Thyroid gland (tissue), 4 donors: Measurements from ENCODE around the gene TRABD2B. TPM values are rescaled to one million over a fixed set of nuclear protein-coding genes. Genes with fewer than 3 reads are reported as not detected.

Source experiments
- DNase-seq, 2 donors: peaks; one replicate each; pipeline ENCODE4 v3.0.0-alpha.2; 2019
- H3K27ac ChIP-seq, 3 donors: fragments of 200-600 bp; sonication (generic); 1 replicate in 2 of 3; 2 replicates in 1 of 3; pipeline ENCODE4 v1.5.1; 2016 to 2019; ENCODE audit warnings: mild to moderate bottlenecking in 1 of 3, moderate library complexity in 1 of 3
- H3K27me3 ChIP-seq: fragments of 200-600 bp; sonication (generic); one replicate; pipeline ENCODE4 v1.5.1; 2019
- H3K36me3 ChIP-seq, 2 donors: fragments of 200-600 bp; sonication (generic); one replicate each; pipeline ENCODE4 v1.5.1; 2016 to 2019
- H3K4me1 ChIP-seq, 2 donors: fragments of 200-600 bp; sonication (generic); one replicate each; pipeline ENCODE4 v1.5.1; 2017 to 2019
- H3K4me3 ChIP-seq, 3 donors: fragments of 200-600 bp; sonication (generic); replicated peaks in 1 of 3; 1 replicate in 2 of 3; 2 replicates in 1 of 3; pipeline ENCODE4 v1.5.1; 2016; ENCODE audit warnings: mild to moderate bottlenecking in 1 of 3
- H3K9me3 ChIP-seq: fragments of 200-600 bp; sonication (generic); one replicate; pipeline ENCODE4 v1.5.1; 2017
- POLR2A ChIP-seq, 2 donors: fragments of 450-650 bp; IDR thresholded peaks; one replicate each; pipeline ENCODE4 v1.6.1; 2017; ENCODE audit warnings: antibody characterized with exemption in 2 of 2, mild to moderate bottlenecking in 2 of 2, moderate library complexity in 1 of 2
- WGBS, 2 donors: methylation state at CpG; one replicate each; pipeline ENCODE4 v1.1.5; 2017; 5-methylcytosine and 5-hydroxymethylcytosine counted together
- intact Hi-C: fragments of 100-400 bp; cut with DNase I; formaldehyde crosslinking; loops from one replicate; pipeline ENCODE4 v1.15.1; 2023
- total RNA-seq, 4 donors: library from RNA; depleted of rRNA; stranded (reverse); fragments of >200 nt; gene quantifications; one replicate each; pipeline ENCODE4 v1.2.3, GENCODE V29; 2016
- TF ChIP-seq, protein P1 (sequence below), 6 experiments: fragments of 200-600 bp in 3 of 6; fragments of 450-650 bp in 3 of 6; sonication (generic) in 3 of 6; IDR thresholded peaks; one replicate each; pipeline ENCODE4 v1.5.1; 2016 to 2019; ENCODE audit warnings: antibody characterized with exemption in 6 of 6, mild to moderate bottlenecking in 2 of 6, inconsistent platforms in 1 of 6, moderate library complexity in 1 of 6

TRABD2B gene
- total RNA-seq, 4 donors from 2014 or later, result 0.34 to 1.1 (median 0.63) TPM

DNA sequence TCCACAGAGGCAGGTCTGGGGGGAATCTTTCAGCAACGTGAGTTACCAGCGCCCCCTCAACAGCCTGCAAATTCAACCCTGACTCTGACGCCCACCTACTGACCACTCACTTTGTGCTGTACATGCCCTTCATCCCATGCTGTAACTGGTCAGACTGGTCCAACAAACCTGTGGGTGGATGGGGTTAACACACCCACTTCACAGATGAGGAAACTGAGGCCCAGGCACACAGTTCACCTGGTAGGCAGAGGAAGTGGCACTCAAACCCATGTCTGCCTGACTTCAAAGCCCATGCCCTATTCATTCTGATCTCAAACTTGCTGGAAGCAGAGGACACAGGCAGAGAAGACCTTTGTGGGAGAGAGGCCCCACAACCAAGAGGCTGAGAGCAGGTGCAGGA lies 172.9 kb downstream of the TRABD2B start:
- H3K27me3 ChIP-seq, result no peaks in the 10 kb centered on the region
- TF ChIP-seq, protein P1, sequence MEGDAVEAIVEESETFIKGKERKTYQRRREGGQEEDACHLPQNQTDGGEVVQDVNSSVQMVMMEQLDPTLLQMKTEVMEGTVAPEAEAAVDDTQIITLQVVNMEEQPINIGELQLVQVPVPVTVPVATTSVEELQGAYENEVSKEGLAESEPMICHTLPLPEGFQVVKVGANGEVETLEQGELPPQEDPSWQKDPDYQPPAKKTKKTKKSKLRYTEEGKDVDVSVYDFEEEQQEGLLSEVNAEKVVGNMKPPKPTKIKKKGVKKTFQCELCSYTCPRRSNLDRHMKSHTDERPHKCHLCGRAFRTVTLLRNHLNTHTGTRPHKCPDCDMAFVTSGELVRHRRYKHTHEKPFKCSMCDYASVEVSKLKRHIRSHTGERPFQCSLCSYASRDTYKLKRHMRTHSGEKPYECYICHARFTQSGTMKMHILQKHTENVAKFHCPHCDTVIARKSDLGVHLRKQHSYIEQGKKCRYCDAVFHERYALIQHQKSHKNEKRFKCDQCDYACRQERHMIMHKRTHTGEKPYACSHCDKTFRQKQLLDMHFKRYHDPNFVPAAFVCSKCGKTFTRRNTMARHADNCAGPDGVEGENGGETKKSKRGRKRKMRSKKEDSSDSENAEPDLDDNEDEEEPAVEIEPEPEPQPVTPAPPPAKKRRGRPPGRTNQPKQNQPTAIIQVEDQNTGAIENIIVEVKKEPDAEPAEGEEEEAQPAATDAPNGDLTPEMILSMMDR (IDR thresholded peaks at IDR 0.05), result no peak
- no peak for TF ChIP-seq POLR2A (IDR thresholded peaks at IDR 0.05)
- no peak overlapping the region for H3K27ac ChIP-seq
- no peaks in the 10 kb centered on the region for H3K36me3 ChIP-seq
- intact Hi-C loops, result no loop called here
- 91 to 96% methylated on average over 3 of the region's 3 CpGs for WGBS, 2 donors
- no peak for DNase-seq
- H3K4me3 ChIP-seq, result no peak overlapping the region
- H3K9me3 ChIP-seq, result no peaks in the 10 kb centered on the region
- H3K4me1 ChIP-seq, result no peaks in the 10 kb centered on the region

DNA sequence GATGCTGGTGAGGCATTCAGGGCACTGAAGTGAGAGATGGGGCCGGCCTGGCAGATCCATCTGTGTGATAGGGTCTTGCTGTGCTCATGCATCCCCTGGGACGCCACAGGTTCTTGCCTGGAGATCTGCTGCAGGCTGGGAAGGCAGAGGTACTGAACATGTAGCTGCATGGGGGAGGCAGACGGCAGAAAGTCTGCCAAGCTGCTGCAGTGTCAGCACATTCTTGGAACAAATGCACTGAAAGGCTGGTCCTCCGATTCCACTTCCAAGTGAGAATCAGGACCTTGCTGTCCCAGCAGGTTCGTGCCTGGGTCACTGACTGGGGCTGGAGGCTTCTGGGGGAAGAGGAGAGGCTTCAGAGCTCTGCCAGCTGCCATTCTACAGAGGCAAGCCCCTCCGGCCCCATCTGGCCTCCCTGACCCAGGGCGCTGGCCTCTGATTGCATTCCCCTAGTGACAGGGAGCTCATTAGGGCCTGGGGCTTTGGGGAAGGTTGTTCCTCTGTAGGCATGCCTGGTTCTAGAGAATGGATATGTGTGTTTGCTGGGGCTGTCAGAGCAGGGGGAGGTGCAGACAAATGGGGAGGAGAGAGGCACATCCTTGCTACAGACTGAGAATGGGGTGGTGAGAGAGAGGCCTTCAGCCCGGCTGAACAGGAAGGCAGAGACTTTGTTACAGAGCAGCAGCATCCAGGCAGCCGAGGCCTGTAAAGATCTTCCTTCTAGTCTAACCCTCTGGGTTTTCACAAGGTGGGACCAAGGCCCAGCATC lies 174.0 kb downstream of the TRABD2B start:
- H3K4me3 ChIP-seq, result no peak overlapping the region
- no peaks in the 10 kb centered on the region for H3K36me3 ChIP-seq
- H3K27me3 ChIP-seq, result no peaks in the 10 kb centered on the region
- no peak overlapping the region for H3K27ac ChIP-seq
- no peaks in the 10 kb centered on the region for H3K9me3 ChIP-seq
- 71 to 72% methylated on average over 6 of the region's 9 CpGs for WGBS, 2 donors
- DNase-seq, result no peak
- no peaks in the 10 kb centered on the region for H3K4me1 ChIP-seq
- intact Hi-C loops, result no loop called here
- TF ChIP-seq, protein P1 (IDR thresholded peaks at IDR 0.05), result no peak
- no peak for TF ChIP-seq POLR2A (IDR thresholded peaks at IDR 0.05)

DNA sequence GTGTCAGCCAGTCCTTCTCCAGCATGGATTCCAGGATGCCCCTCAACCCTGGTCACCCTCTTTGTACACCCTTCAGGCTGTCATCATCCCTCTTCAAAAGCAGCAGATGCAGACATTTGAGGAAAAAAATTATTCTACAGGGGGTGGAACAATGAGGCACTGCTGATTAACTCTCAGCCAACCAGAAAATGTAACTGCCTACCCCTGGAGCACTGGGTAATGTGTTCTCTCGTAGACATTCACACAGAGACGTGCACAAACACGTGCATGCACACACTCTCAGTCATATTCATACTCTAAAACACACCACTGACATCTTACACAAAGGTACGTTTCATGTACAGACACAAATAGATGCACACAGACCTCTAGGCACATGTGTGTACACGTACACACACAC lies 175.4 kb downstream of the TRABD2B start:
- H3K4me3 ChIP-seq, result no peak overlapping the region
- WGBS, 2 donors, result 71 to 72% methylated on average over 5 of the region's 5 CpGs
- H3K36me3 ChIP-seq, result no peaks in the 10 kb centered on the region
- no peaks in the 10 kb centered on the region for H3K4me1 ChIP-seq
- no peak overlapping the region for H3K27ac ChIP-seq
- TF ChIP-seq, protein P1 (IDR thresholded peaks at IDR 0.05), result no peak
- no peak for TF ChIP-seq POLR2A (IDR thresholded peaks at IDR 0.05)
- intact Hi-C loops, result no loop called here
- DNase-seq, result no peak
- no peaks in the 10 kb centered on the region for H3K27me3 ChIP-seq
- H3K9me3 ChIP-seq, result no peaks in the 10 kb centered on the region

GRCh38 chr1:47819574-47819888 lies 177.7 kb downstream of the TRABD2B start:
- H3K4me3 ChIP-seq, result no peak overlapping the region
- intact Hi-C loops, result no loop called here
- no peaks in the 10 kb centered on the region for H3K27me3 ChIP-seq
- no peak overlapping the region for H3K27ac ChIP-seq
- WGBS, 2 donors, result 70 to 73% methylated on average over 9 of the region's 9 CpGs
- no peaks in the 10 kb centered on the region for H3K36me3 ChIP-seq
- DNase-seq, result no peak
- TF ChIP-seq, protein P1 (IDR thresholded peaks at IDR 0.05), result no peak
- no peak for TF ChIP-seq POLR2A (IDR thresholded peaks at IDR 0.05)
- no peaks in the 10 kb centered on the region for H3K4me1 ChIP-seq
- no peaks in the 10 kb centered on the region for H3K9me3 ChIP-seq

DNA sequence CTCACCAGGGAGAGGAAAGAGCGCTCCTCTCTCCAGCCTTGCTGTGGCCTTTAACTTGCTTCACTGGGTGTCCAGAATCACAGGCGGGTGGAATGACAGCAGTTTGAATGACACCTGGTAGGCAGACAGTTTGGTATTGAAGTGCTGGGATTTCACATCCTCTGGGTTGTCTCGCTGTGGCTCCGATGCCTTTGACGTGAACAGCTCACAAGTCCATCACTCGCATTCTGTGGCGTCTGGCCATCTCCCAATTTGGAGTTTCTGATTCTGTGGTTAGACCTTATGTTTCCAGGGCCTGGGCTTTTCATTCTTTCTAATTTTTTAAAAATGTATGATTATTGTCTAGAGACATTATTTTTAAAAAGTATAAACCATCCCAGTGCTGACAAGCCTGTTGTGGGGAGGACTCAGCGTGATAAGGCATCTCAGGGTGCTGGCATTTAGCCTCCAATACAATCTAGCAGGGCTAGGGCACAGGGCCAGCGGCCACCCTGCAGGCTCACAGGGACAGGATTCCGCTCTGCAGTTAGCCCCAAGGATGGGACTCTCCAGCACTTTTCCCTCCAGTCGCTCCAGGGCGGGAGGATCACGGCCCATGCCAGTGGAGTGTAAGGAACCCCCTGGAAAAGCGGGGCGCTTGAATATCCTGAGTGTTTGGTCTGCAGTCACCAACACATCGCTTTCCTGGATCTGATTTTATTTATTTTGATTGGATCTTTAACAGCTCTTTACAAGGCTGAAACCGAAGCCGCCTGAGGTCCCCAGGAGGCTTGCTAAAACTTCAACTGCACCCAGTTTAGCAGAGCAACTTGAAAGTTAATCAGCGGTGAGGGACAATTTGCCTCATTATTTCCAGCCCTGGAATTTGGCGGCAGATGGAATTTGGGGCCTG lies 178.3 kb downstream of the TRABD2B start:
- no peak overlapping the region for H3K4me3 ChIP-seq
- intact Hi-C loops, result no loop called here
- no peak overlapping the region for H3K27ac ChIP-seq
- no peaks in the 10 kb centered on the region for H3K9me3 ChIP-seq
- H3K4me1 ChIP-seq, result no peaks in the 10 kb centered on the region
- DNase-seq, result no peak
- 75 to 84% methylated on average over 19 to 20 of the region's 20 CpGs for WGBS, 2 donors
- no peak for TF ChIP-seq POLR2A (IDR thresholded peaks at IDR 0.05)
- TF ChIP-seq, protein P1 (IDR thresholded peaks at IDR 0.05), result no peak
- no peaks in the 10 kb centered on the region for H3K27me3 ChIP-seq
- no peaks in the 10 kb centered on the region for H3K36me3 ChIP-seq
